Mammary microvascular endothelial cell (primary cell): Measurements from ENCODE around the gene ERAL1. TPM values are rescaled to one million over a fixed set of nuclear protein-coding genes. Genes with fewer than 3 reads are reported as not detected.

Source experiments
- total RNA-seq: library from RNA; depleted of rRNA; stranded (reverse); fragments of >200 nt; gene quantifications from 2 replicates; pipeline ENCODE4 v1.2.3, GENCODE V29; 2015

The ERAL1 gene
- 80.0 and 89.4 TPM in 2 replicates for total RNA-seq

DNA sequence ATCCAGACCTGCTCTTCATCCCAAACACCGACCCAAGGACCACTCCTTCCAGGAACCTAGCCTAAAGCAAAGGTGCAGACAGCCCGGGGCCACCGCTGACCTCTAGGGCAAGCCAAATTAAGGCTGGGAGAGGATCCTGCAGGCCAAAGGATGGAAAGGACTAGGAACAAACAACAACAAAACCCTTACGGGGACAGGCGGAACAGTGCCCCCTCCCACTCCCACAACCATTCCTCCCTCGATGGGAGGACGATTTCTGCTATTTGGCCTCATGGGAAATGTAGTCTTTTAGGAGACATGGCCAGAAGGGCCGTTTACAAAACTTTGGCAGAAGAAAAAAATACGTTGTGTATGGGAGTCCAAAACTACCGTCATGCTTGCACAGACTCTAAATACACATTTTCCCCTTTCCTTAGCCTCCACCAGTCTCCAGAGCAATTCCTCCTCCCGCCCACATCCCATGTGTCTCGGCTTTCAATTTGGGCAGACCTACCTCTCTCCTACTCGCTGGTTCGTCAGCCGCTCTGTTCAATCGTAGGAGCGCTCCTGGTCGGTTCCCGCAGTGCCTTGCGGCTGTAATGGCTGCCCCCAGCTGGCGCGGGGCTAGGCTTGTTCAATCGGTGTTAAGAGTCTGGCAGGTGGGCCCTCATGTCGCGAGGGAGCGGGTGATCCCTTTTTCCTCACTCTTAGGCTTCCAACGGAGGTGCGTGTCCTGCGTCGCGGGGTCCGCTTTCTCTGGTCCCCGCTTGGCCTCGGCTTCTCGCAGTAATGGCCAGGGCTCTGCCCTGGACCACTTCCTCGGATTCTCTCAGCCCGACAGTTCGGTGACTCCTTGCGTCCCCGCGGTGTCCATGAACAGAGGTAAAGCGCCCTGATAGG is at the start of gene ERAL1:
Gene ERAL1, plus strand, starts transcription at position 560 of the 879 bp plus-strand sequence. Its CDS starts 19 bp downstream, at position 579.

DNA sequence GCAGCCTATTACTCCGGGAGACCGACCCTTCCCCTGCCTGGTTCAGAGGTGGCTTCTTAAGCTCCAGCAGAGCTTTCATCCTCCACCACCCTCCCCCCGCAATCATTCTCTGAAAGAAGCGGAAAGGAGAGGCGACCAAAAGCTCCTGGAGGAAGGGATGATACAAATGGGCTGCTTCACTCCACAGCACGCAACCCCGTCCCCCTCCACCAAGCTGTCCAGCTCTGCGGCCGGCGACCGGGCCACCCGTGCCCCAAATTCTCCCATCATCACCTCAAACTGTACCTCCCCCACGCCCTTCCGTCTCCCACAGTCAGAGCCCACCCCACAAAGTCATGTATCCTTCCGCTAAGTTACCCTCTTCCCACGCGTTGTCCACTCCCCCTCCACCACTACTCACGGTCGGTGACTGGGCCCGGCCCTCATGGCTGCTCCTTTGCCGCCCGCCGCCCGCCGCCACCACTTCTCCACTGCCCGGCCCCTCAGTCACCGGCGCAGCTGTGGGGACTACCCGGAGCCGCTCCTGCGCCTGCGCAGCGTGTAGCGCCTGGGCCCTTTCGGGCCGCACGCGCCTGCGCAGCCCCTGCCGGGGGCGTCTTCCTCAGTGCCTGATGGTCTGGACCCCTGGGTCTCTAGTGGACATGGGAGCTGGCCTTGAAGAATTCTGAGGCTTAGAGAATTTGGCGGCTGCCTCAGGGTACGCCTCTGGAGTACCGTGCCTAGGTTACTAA is 12.4 kb upstream of the ERAL1 start, which contains the start of gene FAM222B:
Gene FAM222B, minus strand, starts transcription at position 509 of the 731 bp plus-strand sequence. CDS start 76,123 bp downstream, outside the sequence.

DNA sequence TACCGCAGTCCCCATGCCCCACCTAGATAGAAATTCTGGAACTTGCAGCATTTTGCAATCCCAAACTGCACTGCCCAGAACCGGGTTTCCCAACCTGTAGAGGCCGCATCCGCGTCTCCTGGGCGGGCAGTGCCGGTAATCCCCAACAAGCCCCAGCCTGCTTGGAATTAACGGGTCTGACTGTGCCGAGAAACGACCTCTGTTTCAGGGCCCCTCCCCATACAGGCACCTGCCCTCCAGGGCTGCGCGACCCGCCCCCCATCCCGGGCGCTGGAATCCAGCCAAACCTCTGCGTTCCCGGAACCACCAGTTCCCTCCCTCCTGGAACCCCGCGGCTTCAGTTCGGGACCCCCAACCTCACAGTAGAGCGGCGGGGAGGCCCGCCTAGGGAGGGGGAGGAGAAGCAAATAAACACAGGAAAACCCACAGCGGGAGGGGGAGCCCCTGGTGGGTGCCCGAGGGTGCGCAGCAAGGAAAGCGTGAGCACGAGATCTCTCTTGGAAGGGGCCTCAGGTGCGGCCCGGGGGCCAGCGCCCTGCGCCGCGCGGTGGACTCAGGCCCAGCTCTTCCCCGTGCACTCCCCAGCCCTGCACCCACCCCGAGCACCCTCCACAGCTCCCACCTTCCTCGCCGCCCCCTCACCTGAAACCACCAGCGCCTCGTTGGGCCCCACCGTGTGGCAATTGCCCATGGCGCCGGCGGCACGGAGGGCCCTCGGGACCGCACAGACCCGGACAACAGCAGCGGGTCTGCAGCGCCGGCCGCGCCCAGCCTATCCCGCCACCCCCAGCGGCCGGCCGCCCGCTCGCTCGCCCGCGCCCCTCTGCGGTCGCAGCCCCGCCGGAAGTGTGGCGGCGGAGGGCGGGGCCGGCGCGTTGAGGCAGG is 42.3 kb downstream of the ERAL1 start, which contains the start of gene FLOT2:
Gene FLOT2, minus strand, starts transcription at position 850 of the 885 bp plus-strand sequence. Its CDS starts 159 bp downstream, at position 691.

DNA sequence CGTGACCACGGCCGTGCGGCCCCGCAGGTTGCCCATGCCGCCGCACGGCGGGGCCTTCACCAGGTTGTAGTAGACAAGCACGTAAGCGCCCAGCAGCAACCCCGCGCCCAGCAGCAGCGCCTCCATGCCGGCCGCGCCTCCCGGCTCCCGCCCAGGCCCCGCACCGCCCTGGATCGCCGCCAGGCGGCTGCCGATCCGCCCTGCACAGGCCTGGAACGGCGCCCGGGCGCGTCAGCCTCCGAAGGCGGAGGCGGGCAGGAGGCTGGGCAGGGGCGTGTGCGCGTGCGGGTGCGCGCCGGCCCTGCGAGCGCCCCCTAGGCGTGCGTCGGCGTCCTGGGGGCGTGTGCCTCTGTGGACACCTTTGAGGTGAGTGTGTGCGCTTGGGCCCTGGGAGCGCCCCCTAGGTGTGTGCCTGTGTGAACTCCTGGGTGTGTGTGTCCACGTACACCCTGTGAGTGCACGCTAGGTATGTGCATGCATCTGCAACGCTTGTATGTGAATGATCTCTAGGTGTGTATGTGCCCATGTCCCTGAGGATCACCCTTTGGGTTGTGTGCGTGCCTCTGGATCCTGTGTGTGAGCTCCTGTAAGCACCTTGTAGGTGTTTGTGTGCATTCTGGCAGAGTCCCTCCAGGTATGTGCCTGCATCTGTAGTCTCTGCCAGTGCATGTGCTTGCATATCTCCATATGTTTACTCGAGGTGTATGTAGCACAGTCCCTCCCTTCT is 48.2 kb downstream of the ERAL1 start, which contains the start of gene DHRS13:
Gene DHRS13, minus strand, starts transcription at position 261 of the 727 bp plus-strand sequence. Its CDS starts 135 bp downstream, at position 126.

Other genes starting within 250 kb of the ERAL1 start
- 1.5 and 2.5 TPM in 2 replicates for gene RSKR, start 240.8 kb upstream of the ERAL1 start, total RNA-seq
- gene BLTP2, start 209.9 kb upstream of the ERAL1 start, total RNA-seq: 108 and 135 TPM in 2 replicates
- 40.2 and 44.2 TPM in 2 replicates for gene SDF2, start 193.1 kb upstream of the ERAL1 start, total RNA-seq
- gene SUPT6H, start 192.8 kb upstream of the ERAL1 start, total RNA-seq: 28.2 and 29.4 TPM in 2 replicates
- gene PROCA1, start 143.1 kb upstream of the ERAL1 start, total RNA-seq: 0.94 TPM in 1 of 2 replicates, not detected in the other
- gene RAB34, start 137.1 kb upstream of the ERAL1 start, total RNA-seq: 64.0 and 66.2 TPM in 2 replicates
- 731 and 742 TPM in 2 replicates for gene RPL23A, start 135.0 kb upstream of the ERAL1 start, total RNA-seq
- gene TLCD1, start 128.8 kb upstream of the ERAL1 start, total RNA-seq: 2.5 and 3.5 TPM in 2 replicates
- 1.6 and 3.7 TPM in 2 replicates for gene NEK8, start 126.2 kb upstream of the ERAL1 start, total RNA-seq
- 25.8 and 29.2 TPM in 2 replicates for gene TRAF4, start 111.0 kb upstream of the ERAL1 start, total RNA-seq
- 12.7 and 16.0 TPM in 2 replicates for gene FAM222B, start 12.2 kb upstream of the ERAL1 start, total RNA-seq
- 108 and 119 TPM in 2 replicates for gene FLOT2, start 42.7 kb downstream of the ERAL1 start, total RNA-seq
- 4.8 and 4.9 TPM in 2 replicates for gene DHRS13, start 48.1 kb downstream of the ERAL1 start, total RNA-seq
- gene PHF12, start 96.5 kb downstream of the ERAL1 start, total RNA-seq: 15.9 and 23.8 TPM in 2 replicates
- not detected in 2 replicates for gene SEZ6, start 151.0 kb downstream of the ERAL1 start, total RNA-seq
- 0.05 and 0.40 TPM in 2 replicates for gene PIPOX, start 188.1 kb downstream of the ERAL1 start, total RNA-seq